ENCODE results near the gene DNAJC7. TPM values are rescaled to one million over a fixed set of nuclear protein-coding genes. Genes with fewer than 3 reads are reported as not detected.
"Not testable (repeated sequence)": the region's sequence is repeated elsewhere in the genome, so short reads cannot be mapped to it uniquely, and the experiment has no call there.

Gene DNAJC7
- total RNA-seq, 1 experiment from 2014 or later = 56.1 TPM

- not testable (repeated sequence) for H3K27ac ChIP-seq (ENCODE audit: low read length); H4K20me1 ChIP-seq (ENCODE audit: insufficient read depth, low read depth, low read length); H3K27me3 ChIP-seq (ENCODE audit: low read length); H3K9me2 ChIP-seq (replicated peaks; ENCODE audit: insufficient read depth, low read length); H3K36me3 ChIP-seq (ENCODE audit: insufficient read depth, low read length); DNase-seq; H3K9me3 ChIP-seq (ENCODE audit: low read length)
- Histone ChIP-seq H3K4me2 (ENCODE audit: low read depth, low read length, poor library complexity, severe bottlenecking) (peak overlapping the region; percentile 95), H3K4me1 (ENCODE audit: low read length) (peaks cover 23% of the 10 kb centered on the region), H3K79me2 (ENCODE audit: low read length) (peaks cover 14% of the 10 kb centered on the region), H2AFZ (ENCODE audit: low read length) (peak overlapping the region; percentile 95; the same call in 1 of the 2 replicates), H3K4me3 (ENCODE audit: low read length) (peak overlapping the region; percentile 85), H3K9ac (ENCODE audit: low read length) (peak overlapping the region; percentile 79)
These were observed 86.4 kb downstream of the DNAJC7 start for GRCh38 chr17:41930833-41931156.

GRCh38 chr17:41930009-41930832, 87.0 kb downstream of the DNAJC7 start, which contains the start of gene ODAD4:
Gene ODAD4 (plus strand): TSS chr17:41930617. CDS start chr17:41930724, 107 bp downstream.
- Histone ChIP-seq H3K9me2 (replicated peaks; ENCODE audit: insufficient read depth, low read length) (no peaks in the 10 kb centered on the region), H3K9me3 (ENCODE audit: low read length) (no peaks in the 10 kb centered on the region), H4K20me1 (ENCODE audit: insufficient read depth, low read depth, low read length) (no peaks in the 10 kb centered on the region), H3K79me2 (ENCODE audit: low read length) (peaks cover 14% of the 10 kb centered on the region), H3K36me3 (ENCODE audit: insufficient read depth, low read length) (no peaks in the 10 kb centered on the region), H3K9ac (ENCODE audit: low read length) (peak within 1 kb of the TSS; percentile 79), H3K27ac (ENCODE audit: low read length) (peak within 1 kb of the TSS; percentile 32), H3K4me2 (ENCODE audit: low read depth, low read length, poor library complexity, severe bottlenecking) (peak within 1 kb of the TSS; percentile 95), H3K27me3 (ENCODE audit: low read length) (no peaks in the 10 kb centered on the region), H2AFZ (ENCODE audit: low read length) (peak within 1 kb of the TSS; percentile 95), H3K4me1 (ENCODE audit: low read length) (peaks cover 23% of the 10 kb centered on the region), H3K4me3 (ENCODE audit: low read length) (peak within 1 kb of the TSS; percentile 85)
- DNase-seq = peak; percentile 97

GRCh38 chr17:41928693-41929251, 88.5 kb downstream of the DNAJC7 start:
- H3K27ac ChIP-seq (ENCODE audit: low read length) = no peak overlapping the region
- H4K20me1 ChIP-seq (ENCODE audit: insufficient read depth, low read depth, low read length) = no peaks in the 10 kb centered on the region
- H3K27me3 ChIP-seq (ENCODE audit: low read length) = no peaks in the 10 kb centered on the region
- H3K9me2 ChIP-seq (replicated peaks; ENCODE audit: insufficient read depth, low read length) = no peaks in the 10 kb centered on the region
- no peak for DNase-seq
- H3K9ac ChIP-seq (ENCODE audit: low read length) = peak overlapping the region; percentile 79; the same call in 1 of the 2 replicates
- peak overlapping the region; percentile 95 for H3K4me2 ChIP-seq (ENCODE audit: low read depth, low read length, poor library complexity, severe bottlenecking)
- peaks cover 14% of the 10 kb centered on the region for H3K79me2 ChIP-seq (ENCODE audit: low read length)
- no peaks in the 10 kb centered on the region for H3K36me3 ChIP-seq (ENCODE audit: insufficient read depth, low read length)
- peak overlapping the region; percentile 85 for H3K4me3 ChIP-seq (ENCODE audit: low read length)
- no peaks in the 10 kb centered on the region for H3K9me3 ChIP-seq (ENCODE audit: low read length)
- H3K4me1 ChIP-seq (ENCODE audit: low read length) = peaks cover 23% of the 10 kb centered on the region
- no peak overlapping the region; the same call in 1 of the 2 replicates for H2AFZ ChIP-seq (ENCODE audit: low read length)

Other genes with a start within 250 kb of the DNAJC7 start
- gene JUP, start 230.7 kb downstream of the DNAJC7 start, total RNA-seq (2014; rRNA removed; shearing (Covaris generic); ENCODE audit: low replicate concordance) = 102 and 133 TPM in 2 replicates
- 0.61 TPM in 1 of 2 replicates, not detected in the other for gene P3H4, start 205.5 kb downstream of the DNAJC7 start, total RNA-seq (2014; rRNA removed; shearing (Covaris generic); ENCODE audit: low replicate concordance)
- gene FKBP10, start 204.4 kb downstream of the DNAJC7 start, total RNA-seq (2014; rRNA removed; shearing (Covaris generic); ENCODE audit: low replicate concordance) = 0.54 and 1.9 TPM in 2 replicates
- gene NT5C3B, start 181.2 kb downstream of the DNAJC7 start, total RNA-seq (2014; rRNA removed; shearing (Covaris generic); ENCODE audit: low replicate concordance) = 10.5 and 17.8 TPM in 2 replicates
- 0.29 TPM in 1 of 2 replicates, not detected in the other for gene KLHL10, start 179.6 kb downstream of the DNAJC7 start, total RNA-seq (2014; rRNA removed; shearing (Covaris generic); ENCODE audit: low replicate concordance)
- gene KLHL11, start 152.0 kb downstream of the DNAJC7 start, total RNA-seq (2014; rRNA removed; shearing (Covaris generic); ENCODE audit: low replicate concordance) = 14.3 and 19.0 TPM in 2 replicates
- gene ACLY, start 98.5 kb downstream of the DNAJC7 start, total RNA-seq (2014; rRNA removed; shearing (Covaris generic); ENCODE audit: low replicate concordance) = 173 and 212 TPM in 2 replicates
- 0.67 and 1.0 TPM in 2 replicates for gene ODAD4, start 86.8 kb downstream of the DNAJC7 start, total RNA-seq (2014; rRNA removed; shearing (Covaris generic); ENCODE audit: low replicate concordance)
- 41.3 and 79.1 TPM in 2 replicates for gene CNP, start 50.6 kb downstream of the DNAJC7 start, total RNA-seq (2014; rRNA removed; shearing (Covaris generic); ENCODE audit: low replicate concordance)
- 28.4 and 44.9 TPM in 2 replicates for gene NKIRAS2, start 2.7 kb upstream of the DNAJC7 start, total RNA-seq (2014; rRNA removed; shearing (Covaris generic); ENCODE audit: low replicate concordance)
- gene C17orf113, start 33.2 kb upstream of the DNAJC7 start, total RNA-seq (2014; rRNA removed; shearing (Covaris generic); ENCODE audit: low replicate concordance) = not detected in 2 replicates
- not detected in 2 replicates for gene ZNF385C, start 81.0 kb upstream of the DNAJC7 start, total RNA-seq (2014; rRNA removed; shearing (Covaris generic); ENCODE audit: low replicate concordance)
- gene DHX58, start 95.3 kb upstream of the DNAJC7 start, total RNA-seq (2014; rRNA removed; shearing (Covaris generic); ENCODE audit: low replicate concordance) = 12.6 and 20.3 TPM in 2 replicates
- gene KAT2A, start 103.9 kb upstream of the DNAJC7 start, total RNA-seq (2014; rRNA removed; shearing (Covaris generic); ENCODE audit: low replicate concordance) = 26.7 and 34.6 TPM in 2 replicates
- gene HSPB9, start 105.4 kb upstream of the DNAJC7 start, total RNA-seq (2014; rRNA removed; shearing (Covaris generic); ENCODE audit: low replicate concordance) = 0.29 and 0.37 TPM in 2 replicates
- 56.9 and 59.5 TPM in 2 replicates for gene RAB5C, start 137.6 kb upstream of the DNAJC7 start, total RNA-seq (2014; rRNA removed; shearing (Covaris generic); ENCODE audit: low replicate concordance)
- 0.04 TPM in 1 of 2 replicates, not detected in the other for gene KCNH4, start 163.7 kb upstream of the DNAJC7 start, total RNA-seq (2014; rRNA removed; shearing (Covaris generic); ENCODE audit: low replicate concordance)
- not detected in 2 replicates for gene HCRT, start 168.0 kb upstream of the DNAJC7 start, total RNA-seq (2014; rRNA removed; shearing (Covaris generic); ENCODE audit: low replicate concordance)
- gene GHDC, start 177.1 kb upstream of the DNAJC7 start, total RNA-seq (2014; rRNA removed; shearing (Covaris generic); ENCODE audit: low replicate concordance) = 14.9 and 28.8 TPM in 2 replicates